HEK293 (cell line): ENCODE data around the gene HTRA2.
"Not testable (repeated sequence)": the region's sequence is repeated elsewhere in the genome, so short reads cannot be mapped to it uniquely, and the experiment has no call there.

Source experiments
- CTCF ChIA-PET: fragments of 350-600 bp; formaldehyde crosslinking; extraction: SDS; loops from one replicate; lab custom pipeline; 2021; ENCODE audit warnings: antibody characterized with exemption; lab: Yijun Ruan, JAX
- POLR2A ChIA-PET: fragments of 300-600 bp; formaldehyde crosslinking; extraction: SDS; loops from one replicate; lab custom pipeline; 2020; ENCODE audit warnings: antibody characterized with exemption, inconsistent platforms; lab: Yijun Ruan, JAX
- H3K27ac ChIP-seq: fragments of 200-500 bp; sonication (Bioruptor generic); 2 replicates; pipeline ENCODE4 v1.5.1; 2014; ENCODE audit warnings: low read depth, low read length, control low read depth, inconsistent platforms; ENCODE audit errors: extremely low read depth
- H3K36me3 ChIP-seq, 2 experiments: fragments of 200-500 bp in 1 of 2; sonication (Bioruptor generic) in 1 of 2; 1 replicate in 1 of 2; 2 replicates in 1 of 2; pipeline ENCODE4 v1.5.1; 2014 to 2017; ENCODE audit warnings: inconsistent platforms in 2 of 2, low read length in 2 of 2; ENCODE audit not compliant: control insufficient read depth in 2 of 2, insufficient read depth in 1 of 2
- H3K4me1 ChIP-seq: fragments of 200-500 bp; sonication (Bioruptor generic); 2 replicates; pipeline ENCODE4 v1.5.1; 2014; ENCODE audit warnings: mild to moderate bottlenecking, low read length, inconsistent platforms; ENCODE audit not compliant: control insufficient read depth, insufficient read depth
- H3K4me3 ChIP-seq: 2 replicates; pipeline ENCODE4 v1.5.1; 2011; ENCODE audit warnings: low read depth, mild to moderate bottlenecking, control low read depth, low read length, moderate library complexity
- H3K9me3 ChIP-seq: fragments of 200-500 bp; sonication (Bioruptor generic); 2 replicates; pipeline ENCODE4 v1.5.1; 2014; ENCODE audit warnings: low read depth, low read length, inconsistent platforms; ENCODE audit not compliant: control insufficient read depth, insufficient read depth
- BCL11A ChIP-seq: fragments of 450-650 bp; formaldehyde crosslinking; IDR thresholded peaks from 2 replicates; pipeline ENCODE4 v1.5.1; 2016; ENCODE audit warnings: low read depth, missing biosample characterization, missing genetic modification characterization
- FEZF1 ChIP-seq: fragments of 450-650 bp; formaldehyde crosslinking; IDR thresholded peaks from 2 replicates; pipeline ENCODE4 v1.5.1; 2016; ENCODE audit warnings: missing biosample characterization, missing genetic modification characterization
- GLIS1 ChIP-seq: fragments of 450-650 bp; formaldehyde crosslinking; IDR thresholded peaks from 2 replicates; pipeline ENCODE4 v1.5.1; 2016; ENCODE audit warnings: missing biosample characterization, missing genetic modification characterization
- KLF17 ChIP-seq: fragments of 450-650 bp; formaldehyde crosslinking; IDR thresholded peaks from 2 replicates; pipeline ENCODE4 v1.5.1; 2016; ENCODE audit warnings: missing biosample characterization, missing genetic modification characterization
- KLF7 ChIP-seq: fragments of 450-650 bp; formaldehyde crosslinking; IDR thresholded peaks from 2 replicates; pipeline ENCODE4 v1.5.1; 2016; ENCODE audit warnings: missing biosample characterization, missing genetic modification characterization, borderline replicate concordance
- MYNN ChIP-seq: fragments of 450-650 bp; formaldehyde crosslinking; IDR thresholded peaks from 2 replicates; pipeline ENCODE4 v1.5.1; 2016; ENCODE audit warnings: missing biosample characterization, missing genetic modification characterization, borderline replicate concordance
- ZNF121 ChIP-seq: fragments of 450-650 bp; formaldehyde crosslinking; IDR thresholded peaks from 2 replicates; pipeline ENCODE4 v1.5.1; 2016; ENCODE audit warnings: missing biosample characterization, missing genetic modification characterization
- ZNF138 ChIP-seq: fragments of 450-650 bp; formaldehyde crosslinking; IDR thresholded peaks from 2 replicates; pipeline ENCODE4 v1.5.1; 2016; ENCODE audit warnings: missing biosample characterization, missing genetic modification characterization, borderline replicate concordance
- ZNF214 ChIP-seq: fragments of 450-650 bp; formaldehyde crosslinking; IDR thresholded peaks from 2 replicates; pipeline ENCODE4 v1.5.1; 2017; ENCODE audit warnings: missing biosample characterization, mild to moderate bottlenecking, missing genetic modification characterization, borderline replicate concordance
- ZNF221 ChIP-seq: fragments of 450-650 bp; formaldehyde crosslinking; IDR thresholded peaks from 2 replicates; pipeline ENCODE4 v1.5.1; 2017; ENCODE audit warnings: missing biosample characterization, missing genetic modification characterization, borderline replicate concordance
- ZNF335 ChIP-seq: fragments of 450-650 bp; formaldehyde crosslinking; conservative IDR thresholded peaks from 2 replicates; pipeline ENCODE4 v1.5.1; 2016; ENCODE audit warnings: missing biosample characterization, missing genetic modification characterization
- ZNF624 ChIP-seq: fragments of 450-650 bp; formaldehyde crosslinking; IDR thresholded peaks from 2 replicates; pipeline ENCODE4 v1.5.1; 2017; ENCODE audit warnings: missing biosample characterization, missing genetic modification characterization
- ZNF701 ChIP-seq: fragments of 450-650 bp; formaldehyde crosslinking; IDR thresholded peaks from 2 replicates; pipeline ENCODE4 v1.5.1; 2016; ENCODE audit warnings: missing biosample characterization, missing genetic modification characterization
- ZNF707 ChIP-seq: fragments of 450-650 bp; formaldehyde crosslinking; IDR thresholded peaks from 2 replicates; pipeline ENCODE4 v1.5.1; 2016; ENCODE audit warnings: missing biosample characterization, missing genetic modification characterization
- ZNF777 ChIP-seq: fragments of 450-650 bp; formaldehyde crosslinking; IDR thresholded peaks from 2 replicates; pipeline ENCODE4 v1.5.1; 2017; ENCODE audit warnings: missing biosample characterization, missing genetic modification characterization, borderline replicate concordance
- TF ChIP-seq, protein P1 (sequence below): fragments of 450-650 bp; formaldehyde crosslinking; IDR thresholded peaks from 2 replicates; pipeline ENCODE4 v1.5.1; 2016; ENCODE audit warnings: missing biosample characterization, missing genetic modification characterization
- TF ChIP-seq, protein P2 (sequence below): fragments of 450-650 bp; formaldehyde crosslinking; IDR thresholded peaks from 2 replicates; pipeline ENCODE4 v1.5.1; 2016; ENCODE audit warnings: missing biosample characterization, missing genetic modification characterization
- TF ChIP-seq, protein P3 (sequence below): fragments of 450-650 bp; formaldehyde crosslinking; IDR thresholded peaks from 2 replicates; pipeline ENCODE4 v1.5.1; 2016; ENCODE audit warnings: missing biosample characterization, missing genetic modification characterization

HTRA2 gene

DNA sequence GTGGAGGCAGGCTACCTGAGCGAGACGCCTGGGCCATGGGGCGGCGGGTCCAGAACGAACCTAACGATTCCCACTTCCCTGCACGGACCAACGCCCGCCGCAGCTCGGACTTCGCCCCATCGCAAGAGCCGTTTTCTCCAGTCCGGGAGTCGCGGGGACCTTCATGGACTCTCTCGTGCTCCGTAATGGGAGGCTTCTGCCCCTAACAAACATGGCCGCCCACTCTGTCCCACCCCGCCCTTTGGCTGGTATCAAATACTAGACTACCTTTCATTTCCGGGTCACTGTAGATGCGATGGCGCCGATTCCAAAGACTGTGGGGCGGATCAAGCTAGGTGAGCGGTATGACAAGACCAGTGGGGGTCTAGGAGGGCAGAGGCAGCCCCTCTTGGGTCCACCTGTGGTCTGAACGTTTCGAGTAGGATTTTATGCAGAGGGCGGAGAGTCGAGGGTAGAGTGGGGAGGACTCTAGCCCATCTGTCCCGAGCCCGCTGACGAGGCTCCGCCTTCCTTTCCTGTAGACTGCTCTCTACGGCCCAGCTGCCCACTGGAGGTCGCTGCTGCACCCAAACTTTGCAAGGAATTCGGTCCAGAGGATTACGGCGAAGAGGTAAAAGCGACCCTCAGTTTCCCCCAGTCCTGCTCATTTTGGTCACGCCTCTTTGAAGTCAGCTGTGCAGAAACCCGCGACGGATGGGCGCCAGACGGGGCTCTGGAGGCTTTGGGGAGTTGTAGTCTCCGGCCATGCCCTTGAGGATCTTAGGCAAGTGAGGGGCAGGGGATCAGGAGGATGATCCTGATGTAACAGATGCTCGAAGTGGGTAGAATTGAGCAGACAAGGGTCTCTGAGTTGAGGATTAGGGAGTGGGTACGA, 46.7 kb upstream of the HTRA2 start, which contains the start of the genes CCDC142 and TTC31 (continued):
- TF ChIP-seq KLF17 (peak; percentile 32; the same call in 1 of the 2 replicates), ZNF335 (tag by site-specific recombination) (peak; percentile 92), ZNF777 (no peak), GLIS1 (tag by site-specific recombination) (peak; percentile 51), KLF7 (tag by site-specific recombination) (0 out of 2 replicates have a peak, but pooled peaks have one; percentile 84)

DNA sequence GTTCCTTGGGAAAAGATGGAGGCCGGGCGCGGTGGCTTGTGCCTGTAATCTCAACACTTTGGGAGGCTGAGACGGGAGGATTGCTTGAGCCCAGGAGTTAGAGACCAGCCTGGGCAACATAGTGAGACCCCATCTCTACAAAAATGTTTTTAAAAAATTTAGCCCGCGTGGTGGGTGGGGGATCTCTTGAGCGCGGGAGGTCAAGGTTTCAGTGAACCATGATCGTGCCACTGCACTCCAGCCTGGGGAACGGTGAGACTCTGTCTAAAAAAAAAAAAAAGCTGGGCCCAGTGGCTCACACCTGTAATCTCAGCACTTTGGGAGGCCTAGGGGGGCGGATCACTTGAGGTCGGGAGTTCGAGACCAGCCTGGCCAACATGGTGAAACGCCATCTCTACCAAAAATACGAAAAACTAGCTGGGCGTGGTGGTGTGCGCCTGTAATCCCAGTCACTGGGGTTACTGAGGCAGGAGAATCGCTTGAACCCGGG, 46.0 kb upstream of the HTRA2 start:
- TF ChIP-seq ZNF121 (tag by site-specific recombination), result peak; percentile 95
- H3K27ac ChIP-seq, result peak overlapping the region; percentile 74; the same call in 1 of the 2 replicates
- not testable (repeated sequence) for H3K9me3 ChIP-seq, H3K4me1 ChIP-seq
- H3K36me3 ChIP-seq, result peaks cover 34 to 49% of the 10 kb centered on the region in 2 experiments
- peak overlapping the region; percentile 92 for H3K4me3 ChIP-seq
- ChIA-PET POLR2A (interaction anchor here (0.6 to 4.0 kb wide), 11 partner anchors 18 to 746 kb away, joined by 3 to 37 read pairs (median 4); partner anchors contain the start of genes AUP1, DQX1, HTRA2 and INO80B), CTCF (interaction anchor here (0.6 to 5.0 kb wide), 17 partner anchors 9 to 135 kb away, joined by 3 to 72 read pairs (median 5); partner anchors contain the start of genes AUP1, HTRA2 and MRPL53)

DNA sequence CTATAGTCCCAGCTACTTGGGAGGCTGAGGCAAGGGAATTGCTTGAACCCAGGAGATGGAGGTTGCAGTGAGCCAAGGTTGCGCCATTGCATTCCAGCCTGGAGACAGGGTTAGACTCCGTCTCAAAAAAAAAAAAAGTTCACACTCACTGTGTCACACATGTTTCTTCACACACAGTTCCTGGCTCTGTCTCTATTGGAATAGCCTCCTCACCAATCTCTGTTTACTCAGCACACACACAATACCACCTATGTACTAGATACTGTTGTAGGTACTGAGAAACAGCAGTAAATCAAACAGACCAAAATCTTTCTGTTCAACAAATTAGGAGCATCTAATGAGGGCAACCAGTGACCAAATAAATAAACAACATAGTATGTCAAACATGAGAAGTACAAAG, 43.6 kb upstream of the HTRA2 start:
- H3K9me3 ChIP-seq, result no peaks in the 10 kb centered on the region
- no peak for TF ChIP-seq FEZF1 (tag by site-specific recombination)
- ChIA-PET POLR2A (no interaction called here), CTCF (no interaction called here)
- peaks cover 17 to 48% of the 10 kb centered on the region in 2 experiments; a peak in 2 of 3 replicates for H3K36me3 ChIP-seq
- no peaks in the 10 kb centered on the region for H3K4me1 ChIP-seq
- H3K4me3 ChIP-seq, result no peak overlapping the region
- H3K27ac ChIP-seq, result no peak overlapping the region

- POLR2A ChIA-PET, result interaction anchor here (1.5 kb wide), 1 partner anchor 49 kb away, joined by 3 read pairs; no protein-coding TSS in a partner anchor
- no peak overlapping the region for H3K27ac ChIP-seq
Measured at GRCh38 chr2:74488643-74489481, 40.9 kb upstream of the HTRA2 start.

GRCh38 chr2:74489906-74490305, 39.8 kb upstream of the HTRA2 start:
- ChIA-PET POLR2A (interaction anchor here (1.5 kb wide), 1 partner anchor 50 kb away, joined by 3 read pairs; no protein-coding TSS in a partner anchor), CTCF (interaction anchor here (0.8 to 1.5 kb wide), 3 partner anchors 14 to 665 kb away, joined by 3 read pairs; no protein-coding TSS in a partner anchor)
- Histone ChIP-seq H3K4me3 (no peak overlapping the region), H3K9me3 (no peaks in the 10 kb centered on the region), H3K4me1 (no peaks in the 10 kb centered on the region), H3K27ac (no peak overlapping the region), H3K36me3 (peaks cover 17 to 75% of the 10 kb centered on the region in 2 experiments; a peak in 2 of 3 replicates)
- TF ChIP-seq ZNF214 (tag by site-specific recombination) (no peak), ZNF221 (tag by site-specific recombination) (no peak), ZNF707 (tag by site-specific recombination) (no peak), MYNN (tag by site-specific recombination) (no peak), ZNF138 (no peak)
- TF ChIP-seq, protein P1, sequence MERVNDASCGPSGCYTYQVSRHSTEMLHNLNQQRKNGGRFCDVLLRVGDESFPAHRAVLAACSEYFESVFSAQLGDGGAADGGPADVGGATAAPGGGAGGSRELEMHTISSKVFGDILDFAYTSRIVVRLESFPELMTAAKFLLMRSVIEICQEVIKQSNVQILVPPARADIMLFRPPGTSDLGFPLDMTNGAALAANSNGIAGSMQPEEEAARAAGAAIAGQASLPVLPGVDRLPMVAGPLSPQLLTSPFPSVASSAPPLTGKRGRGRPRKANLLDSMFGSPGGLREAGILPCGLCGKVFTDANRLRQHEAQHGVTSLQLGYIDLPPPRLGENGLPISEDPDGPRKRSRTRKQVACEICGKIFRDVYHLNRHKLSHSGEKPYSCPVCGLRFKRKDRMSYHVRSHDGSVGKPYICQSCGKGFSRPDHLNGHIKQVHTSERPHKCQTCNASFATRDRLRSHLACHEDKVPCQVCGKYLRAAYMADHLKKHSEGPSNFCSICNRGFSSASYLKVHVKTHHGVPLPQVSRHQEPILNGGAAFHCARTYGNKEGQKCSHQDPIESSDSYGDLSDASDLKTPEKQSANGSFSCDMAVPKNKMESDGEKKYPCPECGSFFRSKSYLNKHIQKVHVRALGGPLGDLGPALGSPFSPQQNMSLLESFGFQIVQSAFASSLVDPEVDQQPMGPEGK (tag by site-specific recombination), result no peak
- TF ChIP-seq, protein P2, sequence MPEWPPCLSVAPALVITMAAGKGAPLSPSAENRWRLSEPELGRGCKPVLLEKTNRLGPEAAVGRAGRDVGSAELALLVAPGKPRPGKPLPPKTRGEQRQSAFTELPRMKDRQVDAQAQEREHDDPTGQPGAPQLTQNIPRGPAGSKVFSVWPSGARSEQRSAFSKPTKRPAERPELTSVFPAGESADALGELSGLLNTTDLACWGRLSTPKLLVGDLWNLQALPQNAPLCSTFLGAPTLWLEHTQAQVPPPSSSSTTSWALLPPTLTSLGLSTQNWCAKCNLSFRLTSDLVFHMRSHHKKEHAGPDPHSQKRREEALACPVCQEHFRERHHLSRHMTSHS (tag by site-specific recombination), result no peak

More at GRCh38 chr2:74488643-74489481, 40.9 kb upstream of the HTRA2 start:
- CTCF ChIA-PET, result interaction anchor here (1.2 to 1.5 kb wide), 2 partner anchors 15 to 99 kb away, joined by 3 read pairs; no protein-coding TSS in a partner anchor
- Histone ChIP-seq H3K4me3 (no peak overlapping the region), H3K36me3 (peaks cover 17 to 69% of the 10 kb centered on the region in 2 experiments; a peak in 2 of 3 replicates), H3K4me1 (no peaks in the 10 kb centered on the region), H3K9me3 (no peaks in the 10 kb centered on the region)
- TF ChIP-seq ZNF138 (no peak), ZNF701 (tag by site-specific recombination) (no peak), BCL11A (tag by site-specific recombination) (no peak), KLF7 (tag by site-specific recombination) (no peak), ZNF624 (tag by site-specific recombination) (no peak)
- TF ChIP-seq, protein P3, sequence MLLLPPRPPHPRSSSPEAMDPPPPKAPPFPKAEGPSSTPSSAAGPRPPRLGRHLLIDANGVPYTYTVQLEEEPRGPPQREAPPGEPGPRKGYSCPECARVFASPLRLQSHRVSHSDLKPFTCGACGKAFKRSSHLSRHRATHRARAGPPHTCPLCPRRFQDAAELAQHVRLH (tag by site-specific recombination), result no peak
